Peyer's patch (tissue), 4 donors: ENCODE data around the gene SEC11A.

ENCODE experiments used
- POLR2A ChIP-seq, 2 donors: fragments of 450-650 bp; IDR thresholded peaks; one replicate each; pipeline ENCODE4 v1.5.1; 2017; ENCODE audit warnings: antibody characterized with exemption in 2 of 2, mild to moderate bottlenecking in 2 of 2, moderate library complexity in 2 of 2
- TF ChIP-seq, protein P1 (sequence below), 6 experiments: fragments of 450-650 bp in 4 of 6; fragments of 200-600 bp in 2 of 6; sonication (generic) in 1 of 6; IDR thresholded peaks; one replicate each; pipeline ENCODE4 v1.5.1; 2017 to 2019; ENCODE audit warnings: antibody characterized with exemption in 6 of 6, mild to moderate bottlenecking in 3 of 6, moderate library complexity in 1 of 6

GRCh38 chr15:84703808-84704207 is 12.1 kb downstream of the SEC11A start:
- TF ChIP-seq, protein P1, sequence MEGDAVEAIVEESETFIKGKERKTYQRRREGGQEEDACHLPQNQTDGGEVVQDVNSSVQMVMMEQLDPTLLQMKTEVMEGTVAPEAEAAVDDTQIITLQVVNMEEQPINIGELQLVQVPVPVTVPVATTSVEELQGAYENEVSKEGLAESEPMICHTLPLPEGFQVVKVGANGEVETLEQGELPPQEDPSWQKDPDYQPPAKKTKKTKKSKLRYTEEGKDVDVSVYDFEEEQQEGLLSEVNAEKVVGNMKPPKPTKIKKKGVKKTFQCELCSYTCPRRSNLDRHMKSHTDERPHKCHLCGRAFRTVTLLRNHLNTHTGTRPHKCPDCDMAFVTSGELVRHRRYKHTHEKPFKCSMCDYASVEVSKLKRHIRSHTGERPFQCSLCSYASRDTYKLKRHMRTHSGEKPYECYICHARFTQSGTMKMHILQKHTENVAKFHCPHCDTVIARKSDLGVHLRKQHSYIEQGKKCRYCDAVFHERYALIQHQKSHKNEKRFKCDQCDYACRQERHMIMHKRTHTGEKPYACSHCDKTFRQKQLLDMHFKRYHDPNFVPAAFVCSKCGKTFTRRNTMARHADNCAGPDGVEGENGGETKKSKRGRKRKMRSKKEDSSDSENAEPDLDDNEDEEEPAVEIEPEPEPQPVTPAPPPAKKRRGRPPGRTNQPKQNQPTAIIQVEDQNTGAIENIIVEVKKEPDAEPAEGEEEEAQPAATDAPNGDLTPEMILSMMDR (IDR thresholded peaks at IDR 0.05): no peak
- TF ChIP-seq POLR2A (IDR thresholded peaks at IDR 0.05): no peak
